Liver (tissue), 9 donors: Measurements from ENCODE around the gene SEPTIN7. TPM values are rescaled to one million over a fixed set of nuclear protein-coding genes. Genes with fewer than 3 reads are reported as not detected.
A peak's percentile ranks its signal among the peaks of the same experiment; 100 is the strongest.

Experiments used
- DNase-seq: peaks from one replicate; pipeline ENCODE4 v3.0.0-alpha.2; 2017; ENCODE audit warnings: low spot score
- H3K27ac ChIP-seq, 2 donors: one replicate each; pipeline ENCODE4 v1.7.0; 2013; ENCODE audit warnings: inconsistent platforms in 2 of 2, low read length in 2 of 2, control low read depth in 1 of 2, low read depth in 1 of 2, mild to moderate bottlenecking in 1 of 2
- H3K27me3 ChIP-seq, 4 donors: one replicate each; pipeline versions ENCODE4 v1.6.1 to v1.7.0; 2013; ENCODE audit warnings: low read length in 3 of 4, inconsistent platforms in 1 of 4, mild to moderate bottlenecking in 1 of 4, moderate library complexity in 1 of 4; ENCODE audit not compliant: control insufficient read depth in 4 of 4, insufficient read depth in 4 of 4
- H3K36me3 ChIP-seq, 4 donors: one replicate each; pipeline versions ENCODE4 v1.6.1 to v1.7.0; 2013; ENCODE audit warnings: low read length in 3 of 4, mild to moderate bottlenecking in 3 of 4, low read depth in 1 of 4, moderate library complexity in 1 of 4; ENCODE audit not compliant: control insufficient read depth in 4 of 4, insufficient read depth in 3 of 4
- H3K4me1 ChIP-seq, 4 donors: one replicate each; pipeline versions ENCODE4 v1.6.1 to v1.7.0; 2013; ENCODE audit warnings: low read length in 3 of 4, mild to moderate bottlenecking in 3 of 4, moderate library complexity in 1 of 4; ENCODE audit not compliant: control insufficient read depth in 4 of 4, insufficient read depth in 4 of 4
- H3K4me3 ChIP-seq, 3 donors: one replicate each; pipeline versions ENCODE4 v1.6.1 to v1.7.0; 2013; ENCODE audit warnings: low read length in 3 of 3, control low read depth in 1 of 3, low read depth in 1 of 3, mild to moderate bottlenecking in 1 of 3
- H3K9ac ChIP-seq, 2 donors: one replicate each; pipeline ENCODE4 v1.7.0; 2013; ENCODE audit warnings: low read length in 2 of 2, mild to moderate bottlenecking in 2 of 2, moderate library complexity in 2 of 2, control low read depth in 1 of 2, low read depth in 1 of 2
- H3K9me3 ChIP-seq, 4 donors: one replicate each; pipeline versions ENCODE4 v1.6.1 to v1.7.0; 2013; ENCODE audit warnings: low read length in 3 of 4; ENCODE audit not compliant: control insufficient read depth in 4 of 4
- ATF3 ChIP-seq: IDR thresholded peaks from 2 replicates; pipeline ENCODE4 v1.6.1; 2016; ENCODE audit warnings: antibody characterized with exemption
- CTCF ChIP-seq: fragments of 150-350 bp; IDR thresholded peaks from 2 replicates; pipeline ENCODE4 v1.5.1; 2017; ENCODE audit warnings: improper control_type of control experiment, low read depth, low read length; ENCODE audit not compliant: missing input control
- EGR1 ChIP-seq, 2 donors: IDR thresholded peaks; 2 replicates each; pipeline ENCODE4 v1.6.1; 2016 to 2018; ENCODE audit warnings: antibody characterized with exemption in 2 of 2, low read depth in 2 of 2
- FOXA1 ChIP-seq: IDR thresholded peaks from 2 replicates; pipeline ENCODE4 v1.6.1; 2016; ENCODE audit warnings: antibody characterized with exemption
- FOXA2 ChIP-seq: IDR thresholded peaks from 2 replicates; pipeline ENCODE4 v1.6.1; 2016; ENCODE audit warnings: antibody characterized with exemption
- GABPA ChIP-seq, 2 donors: IDR thresholded peaks in 1 of 2; conservative IDR thresholded peaks in 1 of 2; 2 replicates each; pipeline ENCODE4 v1.6.1; 2016; ENCODE audit warnings: antibody characterized with exemption in 2 of 2, mild to moderate bottlenecking in 1 of 2, moderate library complexity in 1 of 2
- HNF4A ChIP-seq, 2 donors: conservative IDR thresholded peaks; 2 replicates each; pipeline ENCODE4 v1.6.1; 2016; ENCODE audit warnings: antibody characterized with exemption in 2 of 2, mild to moderate bottlenecking in 2 of 2
- HNF4G ChIP-seq: IDR thresholded peaks from 2 replicates; pipeline ENCODE4 v1.6.1; 2016; ENCODE audit warnings: antibody characterized with exemption
- JUND ChIP-seq, 2 donors: IDR thresholded peaks; 2 replicates each; pipeline ENCODE4 v1.6.1; 2016; ENCODE audit warnings: antibody characterized with exemption in 2 of 2
- MAX ChIP-seq: IDR thresholded peaks from 2 replicates; pipeline ENCODE4 v1.6.1; 2016; ENCODE audit warnings: antibody characterized with exemption
- NR2F2 ChIP-seq: IDR thresholded peaks from 2 replicates; pipeline ENCODE4 v1.6.1; 2016; ENCODE audit warnings: antibody characterized with exemption
- RAD21 ChIP-seq, 2 donors: IDR thresholded peaks; 2 replicates each; pipeline ENCODE4 v1.6.1; 2016; ENCODE audit warnings: antibody characterized with exemption in 2 of 2, mild to moderate bottlenecking in 2 of 2
- REST ChIP-seq: IDR thresholded peaks from 2 replicates; pipeline ENCODE4 v1.6.1; 2016; ENCODE audit warnings: antibody characterized with exemption, mild to moderate bottlenecking
- RXRA ChIP-seq, 2 donors: IDR thresholded peaks; 2 replicates each; pipeline ENCODE4 v1.6.1; 2017 to 2018; ENCODE audit warnings: antibody characterized with exemption in 2 of 2, mild to moderate bottlenecking in 1 of 2
- SP1 ChIP-seq: IDR thresholded peaks from 2 replicates; pipeline ENCODE4 v1.6.1; 2018; ENCODE audit warnings: antibody characterized with exemption, mild to moderate bottlenecking
- TAF1 ChIP-seq: conservative IDR thresholded peaks from 2 replicates; pipeline ENCODE4 v1.6.1; 2016; ENCODE audit warnings: antibody characterized with exemption, mild to moderate bottlenecking
- YY1 ChIP-seq: IDR thresholded peaks from 2 replicates; pipeline ENCODE4 v1.6.1; 2016; ENCODE audit warnings: antibody characterized with exemption, mild to moderate bottlenecking
- ZBTB33 ChIP-seq: IDR thresholded peaks from 2 replicates; pipeline ENCODE4 v1.6.1; 2016; ENCODE audit warnings: antibody characterized with exemption
- WGBS: extraction: QIAGEN DNeasy Blood & Tissue Kit; methylation state at CpG from one replicate; pipeline ENCODE4 v1.1.7; 2013; 5-methylcytosine and 5-hydroxymethylcytosine counted together
- polyA plus RNA-seq, 2 donors: library from polyadenylated mRNA; stranded (reverse) in 1 of 2; unstranded in 1 of 2; fragments of 200-250 nt in 1 of 2; fragments of >200 nt in 1 of 2; fragmentation: Nextera tagmentation in 1 of 2; extraction: Ambion mirVana in 1 of 2; gene quantifications; one replicate each; pipeline versions ENCODE4 v1.2.1 to v1.2.3, GENCODE V29; 2013 to 2015
- total RNA-seq, 2 donors: library from RNA; depleted of rRNA; stranded (reverse); fragments of >200 nt; gene quantifications; one replicate each; pipeline ENCODE4 v1.2.3, GENCODE V29; 2014
- donor health status: healthy.
- donor health status: healthy.
- donor health status: healthy.
- donor health status: healthy.
- donor health status: healthy.

Gene SEPTIN7
- total and polyA plus RNA-seq, 4 donors = 48.3 to 86.1 (median 55.8) TPM

- peaks cover 0 to 6% (median under 1%) of the 10 kb centered on the region in 4 donors for H3K4me1 ChIP-seq
- H3K27me3 ChIP-seq = no peaks in the 10 kb centered on the region
- H3K27ac ChIP-seq = no peak overlapping the region
- no peak overlapping the region for H3K4me3 ChIP-seq
- TF ChIP-seq FOXA2 (no peak), YY1 (no peak), SP1 (no peak)
- 92% methylated on average over 2 of the region's 2 CpGs for WGBS
- no peaks in the 10 kb centered on the region for H3K9me3 ChIP-seq
- DNase-seq = no peak
- no peaks in the 10 kb centered on the region for H3K36me3 ChIP-seq
- H3K9ac ChIP-seq = no peak overlapping the region
Observed at GRCh38 chr7:35752742-35753141, 48.1 kb upstream of the SEPTIN7 start.

- H3K4me1 ChIP-seq = peaks cover 0 to 6% (median 3%) of the 10 kb centered on the region in 4 donors
- H3K27ac ChIP-seq = no peak overlapping the region
- H3K27me3 ChIP-seq = no peaks in the 10 kb centered on the region
- H3K4me3 ChIP-seq = no peak overlapping the region
- H3K36me3 ChIP-seq = no peaks in the 10 kb centered on the region
- no peaks in the 10 kb centered on the region for H3K9me3 ChIP-seq
- no peak for DNase-seq
- 87% methylated on average over 7 of the region's 7 CpGs for WGBS
- TF ChIP-seq YY1 (no peak), FOXA1 (no peak), TAF1 (no peak), RAD21 (IDR thresholded peaks at IDR 0.05) (no peak)
- no peak overlapping the region for H3K9ac ChIP-seq
Observed at GRCh38 chr7:35753761-35754603, 46.9 kb upstream of the SEPTIN7 start.

GRCh38 chr7:35754741-35755140 is 46.1 kb upstream of the SEPTIN7 start:
- no peaks in the 10 kb centered on the region for H3K27me3 ChIP-seq
- no peak overlapping the region for H3K9ac ChIP-seq
- TF ChIP-seq CTCF (no peak), EGR1 (IDR thresholded peaks at IDR 0.05; ENCODE audit: low read depth in 2 of 2) (no peak), ATF3 (no peak), SP1 (no peak), TAF1 (no peak), HNF4G (no peak), RXRA (IDR thresholded peaks at IDR 0.05) (peak in 1 of 2 donors; percentile 30), REST (no peak), YY1 (no peak), MAX (no peak), ZBTB33 (peak; percentile 16), FOXA2 (peak; percentile 29), FOXA1 (no peak), NR2F2 (peak; percentile 14), HNF4A (conservative IDR thresholded peaks at IDR 0.05) (peak in 1 of 2 donors; percentile 13), RAD21 (IDR thresholded peaks at IDR 0.05) (no peak), GABPA (IDR thresholded peaks at IDR 0.05 in 1 of 2, conservative IDR thresholded peaks at IDR 0.05 in 1 of 2) (no peak), JUND (IDR thresholded peaks at IDR 0.05) (no peak)
- DNase-seq = no peak
- H3K36me3 ChIP-seq = no peaks in the 10 kb centered on the region
- 28% methylated on average over 1 of the region's 1 CpG for WGBS
- no peak overlapping the region for H3K27ac ChIP-seq
- peaks cover 0 to 6% (median 3%) of the 10 kb centered on the region in 4 donors for H3K4me1 ChIP-seq
- no peaks in the 10 kb centered on the region for H3K9me3 ChIP-seq
- no peak overlapping the region for H3K4me3 ChIP-seq
